A673 (cell line): Measurements from ENCODE around the gene BEGAIN. TPM values are rescaled to one million over a fixed set of nuclear protein-coding genes. Genes with fewer than 3 reads are reported as not detected.

ENCODE experiments used
- BruUV-seq: library from RNA; stranded (reverse); fragments of 400-500 nt; replicated peaks from 2 replicates; lab custom pipeline; 2021; lab: Mats Ljungman, UMichigan
- CTCF ChIA-PET: fragments of 300-600 bp; sonication (Branson Sonifier 250); formaldehyde crosslinking; loops from one replicate; lab custom pipeline; 2022; ENCODE audit warnings: antibody characterized with exemption; lab: Charles Lee
- POLR2A ChIA-PET: fragments of 300-600 bp; sonication (Branson Sonifier 250); formaldehyde crosslinking; loops from one replicate; lab custom pipeline; 2022; ENCODE audit warnings: antibody characterized with exemption; ENCODE audit not compliant: low non-redundant PET; lab: Charles Lee
- DNase-seq: peaks from one replicate; pipeline ENCODE4 v3.0.0-alpha.2; 2015; ENCODE audit warnings: low spot score
- H3K27ac ChIP-seq: fragments of 200-600 bp; sonication (generic); 2 replicates; pipeline ENCODE4 v1.5.1; 2016; ENCODE audit warnings: mixed run types, low read depth, mild to moderate bottlenecking, mixed read lengths, antibody characterized with exemption, low read length; ENCODE audit not compliant: poor library complexity, severe bottlenecking
- H3K27me3 ChIP-seq: fragments of 200-600 bp; sonication (generic); replicated peaks from 2 replicates; pipeline ENCODE4 v1.6.1; 2017; ENCODE audit warnings: mixed run types, low read depth, mild to moderate bottlenecking, mixed read lengths, antibody characterized with exemption, low read length; ENCODE audit not compliant: insufficient read depth, poor library complexity
- H3K36me3 ChIP-seq: fragments of 200-600 bp; sonication (generic); 2 replicates; pipeline ENCODE4 v1.6.1; 2016; ENCODE audit warnings: mixed run types, mild to moderate bottlenecking, mixed read lengths, antibody characterized with exemption, low read length; ENCODE audit not compliant: insufficient read depth, poor library complexity, severe bottlenecking
- H3K4me1 ChIP-seq: fragments of 200-600 bp; sonication (generic); 2 replicates; pipeline ENCODE4 v1.6.1; 2017; ENCODE audit warnings: mixed run types, mild to moderate bottlenecking, mixed read lengths, antibody characterized with exemption, low read length; ENCODE audit not compliant: insufficient read depth, poor library complexity, severe bottlenecking
- H3K4me3 ChIP-seq: fragments of 200-600 bp; sonication (generic); 2 replicates; pipeline ENCODE4 v1.5.1; 2016; ENCODE audit warnings: low read depth, mixed run types, mild to moderate bottlenecking, mixed read lengths, low read length; ENCODE audit not compliant: poor library complexity, severe bottlenecking
- H3K9me3 ChIP-seq: fragments of 200-600 bp; sonication (generic); 2 replicates; pipeline ENCODE4 v1.6.1; 2016; ENCODE audit warnings: mixed run types, low read depth, mild to moderate bottlenecking, mixed read lengths, antibody characterized with exemption, low read length; ENCODE audit not compliant: poor library complexity, severe bottlenecking
- CTCF ChIP-seq: fragments of 300-800, 200-600 bp; sonication (generic); conservative IDR thresholded peaks from 2 replicates; pipeline ENCODE4 v1.5.1; 2017; ENCODE audit warnings: low read depth, mild to moderate bottlenecking, antibody characterized with exemption, low read length, moderate library complexity, mixed read lengths
- EZH2 ChIP-seq: fragments of 200-600 bp; sonication (generic); IDR thresholded peaks from 2 replicates; pipeline ENCODE4 v1.6.1; 2017; ENCODE audit warnings: borderline replicate concordance, low read depth, mild to moderate bottlenecking, mixed read lengths, antibody characterized with exemption, low read length; ENCODE audit not compliant: poor library complexity, severe bottlenecking
- intact Hi-C: fragments of 100-400 bp; cut with micrococcal nuclease; formaldehyde crosslinking; loops from one replicate; pipeline ENCODE4 v1.10.0; 2022; ENCODE audit not compliant: unreplicated experiment
- total RNA-seq: library from RNA; stranded (reverse); gene quantifications from 2 replicates; pipeline ENCODE4 v1.2.3, GENCODE V29; 2021

BEGAIN gene
- total RNA-seq, 1 experiment from 2014 or later, result 0.84 TPM

GRCh38 chr14:100589760-100590469, 2.7 kb upstream of the BEGAIN start:
- DNase-seq, result no peak
- H3K4me3 ChIP-seq, result no peak overlapping the region
- ChIA-PET POLR2A (no interaction called here), CTCF (no interaction called here)
- no peaks in the 10 kb centered on the region for H3K9me3 ChIP-seq
- intact Hi-C loops, result no loop called here
- peaks cover 5% of the 10 kb centered on the region for H3K27me3 ChIP-seq
- H3K36me3 ChIP-seq, result no peaks in the 10 kb centered on the region
- BruUV-seq, result no TSS peak
- H3K27ac ChIP-seq, result no peak overlapping the region
- H3K4me1 ChIP-seq, result peaks cover 6% of the 10 kb centered on the region
- TF ChIP-seq CTCF (no peak), EZH2 (no peak)

- DNase-seq, result no peak
- H3K4me3 ChIP-seq, result no peak overlapping the region
- H3K27me3 ChIP-seq, result peaks cover 5% of the 10 kb centered on the region
- peaks cover 6% of the 10 kb centered on the region for H3K4me1 ChIP-seq
- TF ChIP-seq EZH2 (no peak), CTCF (no peak)
- intact Hi-C loops, result no loop called here
- no peaks in the 10 kb centered on the region for H3K9me3 ChIP-seq
- H3K27ac ChIP-seq, result no peak overlapping the region
- ChIA-PET CTCF (no interaction called here), POLR2A (no interaction called here)
- no peaks in the 10 kb centered on the region for H3K36me3 ChIP-seq
- no TSS peak for BruUV-seq
Observed at GRCh38 chr14:100589071-100589759, 2.0 kb upstream of the BEGAIN start.

GRCh38 chr14:100588671-100589070, 1.5 kb upstream of the BEGAIN start:
- Histone ChIP-seq H3K36me3 (no peaks in the 10 kb centered on the region), H3K4me3 (no peak overlapping the region), H3K27ac (no peak overlapping the region), H3K9me3 (no peaks in the 10 kb centered on the region), H3K27me3 (peaks cover 5% of the 10 kb centered on the region), H3K4me1 (peaks cover 6% of the 10 kb centered on the region)
- ChIA-PET CTCF (no interaction called here), POLR2A (no interaction called here)
- no peak for DNase-seq
- intact Hi-C loops, result no loop called here
- no TSS peak for BruUV-seq
- no peak for TF ChIP-seq CTCF
